Mucosa of stomach (tissue), 1 donor: Measurements from ENCODE around the gene APOB.

ENCODE experiments used
- H3K27me3 ChIP-seq: one replicate; pipeline ENCODE4 v1.7.0; 2013; ENCODE audit warnings: mild to moderate bottlenecking, low read length; ENCODE audit not compliant: control insufficient read depth, insufficient read depth
- H3K36me3 ChIP-seq: one replicate; pipeline ENCODE4 v1.7.0; 2013; ENCODE audit warnings: low read length; ENCODE audit not compliant: control insufficient read depth, insufficient read depth
- H3K4me1 ChIP-seq: one replicate; pipeline ENCODE4 v1.7.0; 2013; ENCODE audit warnings: mild to moderate bottlenecking, low read length; ENCODE audit not compliant: control insufficient read depth, insufficient read depth
- H3K4me3 ChIP-seq: one replicate; pipeline ENCODE4 v1.7.0; 2013; ENCODE audit warnings: low read length
- H3K9ac ChIP-seq: one replicate; pipeline ENCODE4 v1.7.0; 2013; ENCODE audit warnings: mild to moderate bottlenecking, low read length, moderate library complexity
- H3K9me3 ChIP-seq: one replicate; pipeline ENCODE4 v1.7.0; 2013; ENCODE audit warnings: mild to moderate bottlenecking, low read length, moderate library complexity; ENCODE audit not compliant: control insufficient read depth
- donor health status: Pancreatic carcinoma.

Gene APOB

DNA sequence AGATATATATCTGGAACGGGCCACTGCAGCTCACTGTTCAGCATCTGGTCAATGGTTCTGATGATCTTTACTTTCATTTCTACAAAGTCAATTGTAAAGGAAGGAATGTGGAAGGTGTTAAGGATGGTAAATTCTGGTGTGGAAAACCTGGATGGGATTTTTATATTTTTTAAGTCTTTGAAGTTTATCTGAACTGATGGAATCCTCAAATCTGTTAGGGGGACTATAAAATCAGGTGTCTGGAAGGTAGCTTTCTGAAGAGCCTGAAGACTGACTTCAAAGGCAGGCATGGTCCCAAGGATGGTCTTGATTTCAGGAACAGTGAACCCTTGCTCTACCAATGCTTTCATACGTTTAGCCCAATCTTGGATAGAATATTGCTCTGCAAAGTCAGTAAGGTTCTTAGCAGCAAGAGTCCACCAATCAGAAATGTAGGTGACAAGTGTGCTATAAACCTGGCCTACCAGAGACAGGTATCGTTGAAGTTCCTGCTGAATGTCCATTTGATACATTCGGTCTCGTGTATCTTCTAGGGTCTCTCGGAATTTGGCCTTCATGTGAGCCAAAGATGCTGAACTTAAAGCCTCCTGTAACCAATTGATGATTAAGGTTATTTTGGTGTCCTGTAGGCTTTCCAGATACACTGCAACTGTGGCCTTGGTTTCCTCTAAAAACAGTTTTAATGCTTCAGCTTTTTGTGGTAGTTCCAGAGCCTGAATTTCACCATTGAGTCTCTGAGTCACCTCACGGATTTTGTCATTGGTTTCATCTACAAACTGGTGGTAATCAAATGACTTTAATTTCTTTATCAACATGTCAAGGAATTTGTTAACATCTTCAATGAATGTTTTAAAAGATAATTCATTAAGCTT lies 34.8 kb downstream of the APOB start:
- H3K9ac ChIP-seq, result no peak overlapping the region
- H3K4me1 ChIP-seq, result no peaks in the 10 kb centered on the region
- H3K36me3 ChIP-seq, result no peaks in the 10 kb centered on the region
- no peaks in the 10 kb centered on the region for H3K27me3 ChIP-seq
- H3K4me3 ChIP-seq, result no peak overlapping the region
- no peaks in the 10 kb centered on the region for H3K9me3 ChIP-seq

DNA sequence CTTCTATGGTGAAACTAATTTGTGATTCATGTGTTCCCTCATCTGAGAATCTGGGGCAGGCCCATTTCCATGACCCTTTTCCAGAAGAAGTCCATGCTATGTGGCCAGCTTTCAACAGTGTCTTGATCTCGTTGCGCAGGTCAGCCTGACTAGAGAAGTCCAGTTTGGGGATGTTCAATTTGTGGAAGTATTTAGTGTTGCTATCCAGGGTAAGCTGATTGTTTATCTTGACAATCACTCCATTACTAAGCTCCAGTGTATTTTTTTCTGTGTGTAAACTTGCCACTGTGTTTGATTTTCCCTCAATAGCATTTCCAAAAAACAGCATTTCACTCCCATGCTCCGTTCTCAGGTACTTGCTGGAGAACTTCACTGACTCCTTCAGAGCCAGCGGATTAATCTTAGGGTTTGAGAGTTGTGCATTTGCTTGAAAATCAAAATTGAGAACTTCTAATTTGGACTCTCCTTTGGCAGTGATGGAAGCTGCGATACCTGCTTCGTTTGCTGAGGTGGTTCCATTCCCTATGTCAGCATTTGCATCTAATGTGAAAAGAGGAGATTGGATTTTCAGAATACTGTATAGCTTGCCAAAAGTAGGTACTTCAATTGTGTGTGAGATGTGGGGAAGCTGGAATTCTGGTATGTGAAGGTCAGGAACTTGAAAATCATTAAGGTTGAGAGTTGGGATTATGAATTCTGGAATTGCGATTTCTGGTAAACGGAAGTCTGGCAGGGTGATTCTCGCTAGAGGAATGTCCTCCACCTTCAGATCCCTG lies 35.7 kb downstream of the APOB start:
- Histone ChIP-seq H3K4me3 (no peak overlapping the region), H3K9me3 (no peaks in the 10 kb centered on the region), H3K27me3 (no peaks in the 10 kb centered on the region), H3K36me3 (no peaks in the 10 kb centered on the region), H3K4me1 (no peaks in the 10 kb centered on the region), H3K9ac (no peak overlapping the region)

DNA sequence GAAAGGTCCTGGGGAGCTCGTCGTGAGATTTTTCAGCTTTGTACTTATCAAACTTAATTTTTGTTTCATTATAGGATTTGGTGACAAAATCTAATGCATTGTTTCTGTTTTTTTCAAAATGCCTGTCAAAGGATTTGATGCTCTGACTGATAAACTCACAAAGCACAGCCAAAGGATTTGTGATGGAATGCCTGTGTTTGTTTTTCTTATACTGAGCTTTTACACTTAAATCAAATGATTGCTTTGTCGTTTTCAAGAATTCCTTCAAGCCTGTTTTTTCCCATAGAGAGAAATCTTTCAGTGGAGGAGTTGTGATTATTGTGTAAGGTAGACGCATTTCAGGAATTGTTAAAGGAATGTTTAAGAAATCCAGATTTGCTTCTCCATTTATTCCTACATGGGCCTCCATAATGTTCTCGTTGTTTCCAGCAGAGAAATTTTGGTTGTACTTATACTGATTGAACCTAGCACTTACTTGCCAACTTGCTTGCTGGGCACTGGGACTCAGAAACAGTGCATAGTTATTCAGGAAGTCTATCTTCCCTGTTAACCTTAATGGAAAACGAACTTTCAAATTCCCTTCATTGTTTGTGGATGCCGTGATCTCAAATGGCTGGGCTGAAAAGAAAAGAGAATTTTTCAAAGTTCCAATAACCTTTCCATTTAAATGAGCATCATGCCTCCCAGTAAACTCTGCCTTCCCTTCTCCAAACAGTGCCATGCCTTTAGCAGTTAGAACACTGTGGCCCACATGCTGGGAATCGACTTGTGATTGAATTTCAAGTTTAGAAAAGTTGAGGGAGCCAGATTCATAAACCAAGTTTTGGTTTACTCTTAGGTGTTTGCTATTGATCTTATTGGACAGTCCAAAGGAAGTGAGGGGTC lies 36.5 kb downstream of the APOB start:
- Histone ChIP-seq H3K27me3 (no peaks in the 10 kb centered on the region), H3K9me3 (no peaks in the 10 kb centered on the region), H3K4me1 (no peaks in the 10 kb centered on the region), H3K4me3 (no peak overlapping the region), H3K36me3 (no peaks in the 10 kb centered on the region), H3K9ac (no peak overlapping the region)

DNA sequence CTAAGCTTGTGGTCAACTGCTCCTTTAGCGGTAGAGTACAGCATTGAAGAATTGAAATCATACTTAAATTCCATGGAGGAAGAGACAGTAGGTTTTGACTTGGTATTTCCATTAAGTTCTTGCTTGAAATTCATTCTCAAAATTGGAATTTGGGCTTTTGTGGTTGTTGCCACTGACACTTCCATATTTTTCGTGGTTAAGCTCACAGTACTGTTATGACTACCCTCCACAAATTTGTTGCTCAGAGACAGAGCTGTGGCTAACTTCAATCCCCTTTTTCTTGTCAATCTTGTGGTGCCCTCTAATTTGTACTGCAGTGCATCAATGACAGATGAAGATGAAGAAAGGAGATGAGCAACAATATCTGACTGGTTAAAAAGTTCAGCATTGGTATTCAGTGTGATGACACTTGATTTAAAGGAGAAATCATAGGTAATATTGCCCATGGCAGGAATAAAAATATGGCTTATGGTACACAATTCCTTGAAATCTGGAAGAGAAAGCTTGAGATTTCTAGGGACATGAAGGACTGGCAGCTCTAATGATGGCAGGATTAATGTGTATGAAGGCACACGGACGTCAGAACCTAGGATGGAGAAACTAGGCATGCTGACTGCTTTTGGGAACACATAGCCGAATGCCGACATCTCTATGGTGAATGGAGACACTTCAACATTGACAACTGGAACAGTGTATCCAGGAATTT lies 37.3 kb downstream of the APOB start:
- H3K4me1 ChIP-seq, result no peaks in the 10 kb centered on the region
- H3K9me3 ChIP-seq, result no peaks in the 10 kb centered on the region

DNA sequence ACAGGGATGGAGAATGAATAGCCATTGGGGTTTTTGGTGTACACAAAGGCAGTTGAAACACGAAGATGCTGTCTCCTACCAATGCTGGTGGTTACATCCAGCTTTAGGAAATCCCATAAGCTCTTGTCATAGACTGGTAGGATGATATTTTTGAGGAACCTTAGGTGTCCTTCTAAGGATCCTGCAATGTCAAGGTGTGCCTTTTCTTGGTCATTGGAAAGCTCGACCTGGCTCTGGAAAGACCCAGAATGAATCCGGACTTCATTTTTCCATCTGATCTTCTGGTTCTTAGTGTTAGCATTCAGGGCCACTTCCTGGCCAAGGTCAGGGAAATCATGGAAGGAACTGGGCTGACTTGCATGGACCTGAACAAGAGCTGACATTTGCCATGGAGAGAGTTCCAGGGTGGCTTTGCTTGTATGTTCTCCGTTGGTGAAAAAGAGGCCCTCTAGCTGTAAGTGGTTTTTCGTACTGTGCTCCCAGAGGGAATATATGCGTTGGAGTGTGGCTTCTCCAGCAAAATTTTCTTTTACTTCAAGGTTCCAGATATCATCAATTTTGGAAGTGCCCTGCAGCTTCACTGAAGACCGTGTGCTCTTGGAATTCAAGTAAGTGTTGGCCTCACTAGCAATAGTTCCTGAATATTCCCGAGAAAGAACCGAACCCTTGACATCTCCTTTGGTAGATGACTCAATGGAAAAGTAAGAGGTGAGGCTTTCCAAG lies 38.0 kb downstream of the APOB start:
- Histone ChIP-seq H3K36me3 (no peaks in the 10 kb centered on the region), H3K9ac (no peak overlapping the region), H3K9me3 (no peaks in the 10 kb centered on the region), H3K4me1 (no peaks in the 10 kb centered on the region), H3K4me3 (no peak overlapping the region), H3K27me3 (no peaks in the 10 kb centered on the region)

More for the DNA sequence above, 37.3 kb downstream of the APOB start:
- H3K27me3 ChIP-seq, result no peaks in the 10 kb centered on the region
- no peaks in the 10 kb centered on the region for H3K36me3 ChIP-seq
- H3K4me3 ChIP-seq, result no peak overlapping the region
- no peak overlapping the region for H3K9ac ChIP-seq

DNA sequence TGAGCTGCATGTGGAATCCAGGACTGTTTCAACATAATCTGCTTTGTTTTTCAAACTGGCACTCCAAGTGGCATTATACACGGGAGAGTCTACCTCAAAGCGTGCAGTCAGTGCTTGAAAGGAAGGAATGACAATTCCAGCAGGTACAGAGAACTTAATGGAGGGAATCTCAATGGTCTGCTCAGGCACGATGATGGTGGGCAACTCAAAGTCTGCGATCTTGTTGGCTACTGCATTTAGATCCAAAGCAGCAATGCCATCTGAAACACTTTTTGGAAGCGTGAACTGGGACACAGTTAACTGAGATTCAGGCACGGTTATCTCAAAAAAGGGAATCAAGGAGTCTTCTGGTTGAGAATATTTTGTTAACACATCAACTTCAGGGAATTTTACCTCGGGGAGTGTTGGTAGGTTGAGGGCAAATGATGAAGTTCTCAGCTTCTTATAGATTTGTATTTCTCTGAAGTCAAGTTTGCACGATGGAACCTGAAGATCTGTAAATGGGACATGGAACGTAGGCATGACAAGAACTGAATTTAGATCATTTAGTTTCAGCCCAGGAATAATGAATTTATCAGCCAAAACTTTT lies 38.7 kb downstream of the APOB start:
- no peak overlapping the region for H3K9ac ChIP-seq
- H3K9me3 ChIP-seq, result no peaks in the 10 kb centered on the region
- H3K27me3 ChIP-seq, result no peaks in the 10 kb centered on the region
- H3K4me3 ChIP-seq, result no peak overlapping the region
- H3K36me3 ChIP-seq, result no peaks in the 10 kb centered on the region
- no peaks in the 10 kb centered on the region for H3K4me1 ChIP-seq

DNA sequence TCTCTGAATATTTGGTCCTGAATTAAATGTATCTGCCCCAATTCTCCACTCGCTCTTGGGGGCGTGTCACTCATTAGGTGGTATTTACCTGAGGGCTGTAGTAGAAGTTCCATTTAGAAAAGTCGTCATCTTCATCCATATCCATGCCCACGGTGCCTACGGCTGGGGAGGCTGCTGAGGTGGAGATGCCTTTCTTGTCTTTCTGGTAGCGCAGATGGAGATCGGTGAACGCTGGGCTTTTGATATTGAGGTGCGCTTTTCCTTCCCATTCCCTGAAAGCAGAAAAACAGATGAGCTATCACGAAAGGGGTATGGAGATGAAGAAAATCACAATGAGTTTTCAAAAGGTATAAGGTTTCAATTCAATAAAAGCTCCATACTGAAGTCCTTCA lies 39.7 kb downstream of the APOB start:
- Histone ChIP-seq H3K27me3 (no peaks in the 10 kb centered on the region), H3K4me3 (no peak overlapping the region), H3K9ac (no peak overlapping the region), H3K36me3 (no peaks in the 10 kb centered on the region), H3K4me1 (no peaks in the 10 kb centered on the region), H3K9me3 (no peaks in the 10 kb centered on the region)

DNA sequence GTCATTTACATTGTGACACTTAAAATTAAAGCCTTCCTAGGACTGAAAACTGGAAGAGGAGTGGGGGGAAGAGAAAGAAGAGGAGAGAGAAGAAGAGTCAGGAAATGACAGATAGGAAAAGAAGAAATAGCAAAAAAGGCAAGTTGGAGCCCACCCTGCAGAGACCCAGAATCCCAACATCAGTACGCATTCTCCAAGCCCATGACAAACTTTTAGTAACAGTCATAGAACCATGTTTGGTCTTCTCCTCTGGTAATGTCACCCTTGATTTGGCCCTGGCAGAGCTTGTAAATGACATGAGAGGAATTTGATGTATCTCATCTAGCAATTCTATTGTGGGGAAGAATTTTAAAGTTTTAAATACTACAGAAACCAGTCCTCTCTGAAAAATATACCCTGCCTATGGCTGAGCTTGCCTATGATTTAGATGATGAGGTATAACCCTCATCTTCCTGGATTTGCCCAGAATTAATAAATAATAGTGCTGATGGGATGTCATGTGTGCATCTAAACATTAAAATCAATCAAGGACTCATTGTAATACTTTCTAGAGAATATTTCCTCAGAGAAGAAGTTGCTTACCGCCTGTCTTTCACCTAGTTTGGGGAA lies 40.2 kb downstream of the APOB start:
- no peaks in the 10 kb centered on the region for H3K4me1 ChIP-seq
- H3K9me3 ChIP-seq, result no peaks in the 10 kb centered on the region
- no peak overlapping the region for H3K4me3 ChIP-seq
- H3K27me3 ChIP-seq, result no peaks in the 10 kb centered on the region
- no peaks in the 10 kb centered on the region for H3K36me3 ChIP-seq
- no peak overlapping the region for H3K9ac ChIP-seq

DNA sequence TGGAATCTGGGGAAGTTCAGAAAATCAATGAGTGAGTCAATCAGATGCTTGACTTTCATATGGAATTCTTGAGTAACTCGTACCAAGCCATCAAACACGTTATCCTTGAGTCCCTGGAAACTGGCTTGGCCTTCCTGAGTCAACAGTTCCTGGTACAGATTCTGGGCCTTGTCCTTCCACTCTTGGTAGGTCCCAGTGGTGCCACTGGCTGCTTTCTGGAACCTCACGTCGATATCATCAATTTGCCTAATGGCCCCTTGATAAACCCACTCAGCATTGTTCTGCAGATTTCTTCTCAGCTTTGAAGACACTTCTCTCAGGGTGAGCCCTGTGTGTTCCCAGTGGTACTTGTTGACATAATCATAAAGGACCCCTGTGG lies 41.1 kb downstream of the APOB start:
- Histone ChIP-seq H3K9ac (no peak overlapping the region), H3K4me3 (no peak overlapping the region), H3K9me3 (no peaks in the 10 kb centered on the region), H3K27me3 (no peaks in the 10 kb centered on the region), H3K36me3 (no peaks in the 10 kb centered on the region), H3K4me1 (no peaks in the 10 kb centered on the region)

DNA sequence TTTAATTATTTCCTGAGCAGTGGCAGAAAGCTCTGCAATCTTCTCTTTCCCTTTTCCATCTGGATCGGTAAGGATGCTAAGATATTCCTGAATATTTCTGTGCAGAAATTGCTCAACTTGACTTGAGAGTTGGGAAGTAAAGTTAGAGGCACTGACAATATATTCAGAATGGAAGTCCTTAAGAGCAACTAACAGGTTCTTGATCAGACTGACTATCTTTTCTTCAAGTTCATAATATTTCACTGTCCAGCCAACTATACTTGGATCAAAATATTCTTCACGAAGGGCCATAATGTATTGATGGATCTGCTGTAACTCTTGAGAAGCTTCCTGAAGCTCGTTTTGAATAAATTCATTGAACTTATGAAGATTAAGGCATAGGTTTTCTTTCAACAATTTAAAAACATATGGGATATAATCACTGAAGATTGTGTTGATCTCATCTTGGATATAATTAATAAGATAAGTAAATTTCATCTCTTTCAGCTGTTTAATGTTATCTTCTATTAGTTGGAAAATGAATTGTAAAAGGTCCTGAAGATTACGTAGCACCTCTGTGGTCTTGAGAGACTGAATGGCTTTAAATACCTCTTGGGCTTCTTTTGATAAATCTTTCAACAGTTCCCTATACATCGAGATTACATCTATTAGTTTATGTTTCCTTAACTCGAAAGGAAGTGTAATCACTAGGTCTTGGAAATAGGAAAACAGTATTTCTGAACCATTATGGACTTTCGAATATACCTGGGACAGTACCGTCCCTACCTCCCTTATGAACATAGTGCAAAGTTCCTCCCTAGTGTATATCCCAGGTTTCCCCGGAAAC lies 41.7 kb downstream of the APOB start:
- H3K36me3 ChIP-seq, result no peaks in the 10 kb centered on the region
- no peak overlapping the region for H3K4me3 ChIP-seq
- H3K27me3 ChIP-seq, result no peaks in the 10 kb centered on the region
- no peaks in the 10 kb centered on the region for H3K9me3 ChIP-seq
- no peaks in the 10 kb centered on the region for H3K4me1 ChIP-seq
- no peak overlapping the region for H3K9ac ChIP-seq
